ENCODE results near the gene SNCA. TPM values are rescaled to one million over a fixed set of nuclear protein-coding genes. Genes with fewer than 3 reads are reported as not detected.

Gene SNCA
- polyA plus RNA-seq, 3 donors = 13.2 to 39.4 (median 24.3) TPM

DNA sequence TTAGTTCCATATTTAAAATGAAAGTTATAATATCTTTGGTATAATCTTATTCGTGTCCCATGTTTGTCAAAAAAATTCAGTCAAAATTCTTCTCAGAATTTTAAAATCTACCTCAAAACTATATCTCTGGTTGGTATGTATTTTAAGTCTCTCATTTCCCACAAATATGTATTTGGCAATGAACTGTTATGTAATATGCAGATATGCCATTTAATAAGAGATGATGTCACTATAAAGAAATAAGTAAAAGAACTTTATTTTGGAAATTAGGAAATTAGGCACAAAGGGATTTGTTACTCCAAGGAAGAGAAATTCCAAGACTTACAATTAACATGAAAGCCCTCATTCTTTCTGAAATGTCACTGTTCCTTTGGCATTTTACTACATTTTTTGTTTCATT, 15.3 kb downstream of the SNCA start:
- H3K4me2 ChIP-seq (replicated peaks; ENCODE audit: extremely low read depth, low read length, poor library complexity, severe bottlenecking) = no peak overlapping the region
- intact Hi-C loops (cut with micrococcal nuclease) = no loop called here
- no peaks in the 10 kb centered on the region for H3K79me2 ChIP-seq (ENCODE audit: insufficient read depth, low read length)
- H2AFZ ChIP-seq (ENCODE audit: insufficient read depth, low read depth, low read length, poor library complexity, severe bottlenecking) = no peak overlapping the region
- peaks cover 0 to 2% (median 0%) of the 10 kb centered on the region in 3 donors for H3K27me3 Mint-ChIP-seq (ENCODE audit: low read depth in 3 of 3)
- H3K27me3 ChIP-seq (ENCODE audit: control insufficient read depth in 2 of 2, insufficient read depth in 2 of 2, low read length in 2 of 2) = no peaks in the 10 kb centered on the region
- H4K20me1 ChIP-seq (ENCODE audit: insufficient read depth, low read length) = no peaks in the 10 kb centered on the region
- H3K36me3 ChIP-seq (replicated peaks in 1 of 2; ENCODE audit: control insufficient read depth in 1 of 2, insufficient read depth in 2 of 2, low read length in 2 of 2) = no peaks in the 10 kb centered on the region
- no peak overlapping the region for H3K4me3 Mint-ChIP-seq
- no peak overlapping the region for H3K4me3 ChIP-seq (replicated peaks in 1 of 3; ENCODE audit: low read depth in 2 of 3, low read length in 3 of 3)
- TF ChIP-seq, protein P1, sequence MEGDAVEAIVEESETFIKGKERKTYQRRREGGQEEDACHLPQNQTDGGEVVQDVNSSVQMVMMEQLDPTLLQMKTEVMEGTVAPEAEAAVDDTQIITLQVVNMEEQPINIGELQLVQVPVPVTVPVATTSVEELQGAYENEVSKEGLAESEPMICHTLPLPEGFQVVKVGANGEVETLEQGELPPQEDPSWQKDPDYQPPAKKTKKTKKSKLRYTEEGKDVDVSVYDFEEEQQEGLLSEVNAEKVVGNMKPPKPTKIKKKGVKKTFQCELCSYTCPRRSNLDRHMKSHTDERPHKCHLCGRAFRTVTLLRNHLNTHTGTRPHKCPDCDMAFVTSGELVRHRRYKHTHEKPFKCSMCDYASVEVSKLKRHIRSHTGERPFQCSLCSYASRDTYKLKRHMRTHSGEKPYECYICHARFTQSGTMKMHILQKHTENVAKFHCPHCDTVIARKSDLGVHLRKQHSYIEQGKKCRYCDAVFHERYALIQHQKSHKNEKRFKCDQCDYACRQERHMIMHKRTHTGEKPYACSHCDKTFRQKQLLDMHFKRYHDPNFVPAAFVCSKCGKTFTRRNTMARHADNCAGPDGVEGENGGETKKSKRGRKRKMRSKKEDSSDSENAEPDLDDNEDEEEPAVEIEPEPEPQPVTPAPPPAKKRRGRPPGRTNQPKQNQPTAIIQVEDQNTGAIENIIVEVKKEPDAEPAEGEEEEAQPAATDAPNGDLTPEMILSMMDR (IDR thresholded peaks at IDR 0.05) = no peak
- H3K9me3 ChIP-seq (replicated peaks in 1 of 2; ENCODE audit: control insufficient read depth in 1 of 2, insufficient read depth in 1 of 2, low read length in 2 of 2) = no peaks in the 10 kb centered on the region
- H3K9me3 Mint-ChIP-seq = peaks cover 0 to 3% (median 0%) of the 10 kb centered on the region in 7 donors
- no peak for DNase-seq
- no CpG with 5 or more reads among the region's 1 CpG for WGBS (ENCODE audit: insufficient coverage)
- H3K4me1 ChIP-seq (ENCODE audit: control insufficient read depth in 1 of 2, insufficient read depth in 2 of 2, low read length in 2 of 2) = peaks cover 22 to 29% of the 10 kb centered on the region in 2 donors
- H3K9ac ChIP-seq (ENCODE audit: insufficient read depth, low read length, poor library complexity, severe bottlenecking) = no peak overlapping the region
- peak overlapping the region in 1 of 7 donors; percentile 33 for H3K27ac Mint-ChIP-seq
- peaks cover 24% of the 10 kb centered on the region for H3K4me1 Mint-ChIP-seq
- no peak overlapping the region for H3K27ac ChIP-seq (ENCODE audit: low read depth in 1 of 2, low read length in 2 of 2)
- H3K36me3 Mint-ChIP-seq = peaks cover 5% of the 10 kb centered on the region in 2 donors

DNA sequence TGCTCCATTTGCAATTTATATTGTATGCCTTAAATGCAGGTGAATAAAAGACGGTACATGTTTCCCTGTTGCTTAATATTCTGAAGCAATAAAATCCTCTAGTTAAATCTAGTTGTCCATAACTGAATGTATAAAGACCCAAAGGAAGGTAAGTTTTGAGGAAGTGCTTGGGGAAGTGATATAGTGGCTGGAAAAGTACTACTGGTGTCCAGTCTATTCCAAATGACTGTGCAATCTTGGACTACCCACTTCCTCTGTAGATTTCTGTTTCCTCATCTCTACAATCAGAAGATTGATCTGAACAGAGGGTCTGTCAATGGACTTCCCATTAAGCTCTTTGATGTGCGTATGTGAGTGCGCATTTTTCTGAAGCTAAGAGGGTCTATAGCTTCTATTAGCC, 17.0 kb downstream of the SNCA start:
- WGBS (ENCODE audit: insufficient coverage) = no CpG with 5 or more reads among the region's 3 CpGs
- Histone ChIP-seq H3K27ac (ENCODE audit: low read depth in 1 of 2, low read length in 2 of 2) (peak overlapping the region in 1 of 2 donors; percentile 22), H3K9me3 (replicated peaks in 1 of 2; ENCODE audit: control insufficient read depth in 1 of 2, insufficient read depth in 1 of 2, low read length in 2 of 2) (no peaks in the 10 kb centered on the region), H3K79me2 (ENCODE audit: insufficient read depth, low read length) (no peaks in the 10 kb centered on the region), H3K4me2 (replicated peaks; ENCODE audit: extremely low read depth, low read length, poor library complexity, severe bottlenecking) (no peak overlapping the region), H4K20me1 (ENCODE audit: insufficient read depth, low read length) (no peaks in the 10 kb centered on the region), H3K27me3 (ENCODE audit: control insufficient read depth in 2 of 2, insufficient read depth in 2 of 2, low read length in 2 of 2) (no peaks in the 10 kb centered on the region), H3K36me3 (replicated peaks in 1 of 2; ENCODE audit: control insufficient read depth in 1 of 2, insufficient read depth in 2 of 2, low read length in 2 of 2) (no peaks in the 10 kb centered on the region), H3K4me1 (ENCODE audit: control insufficient read depth in 1 of 2, insufficient read depth in 2 of 2, low read length in 2 of 2) (peaks cover 22 to 29% of the 10 kb centered on the region in 2 donors), H2AFZ (ENCODE audit: insufficient read depth, low read depth, low read length, poor library complexity, severe bottlenecking) (no peak overlapping the region), H3K4me3 (replicated peaks in 1 of 3; ENCODE audit: low read depth in 2 of 3, low read length in 3 of 3) (peak overlapping the region in 1 of 3 experiments; percentile 3), H3K9ac (ENCODE audit: insufficient read depth, low read length, poor library complexity, severe bottlenecking) (no peak overlapping the region)
- peaks cover 24% of the 10 kb centered on the region for H3K4me1 Mint-ChIP-seq
- no peak overlapping the region for H3K4me3 Mint-ChIP-seq
- peak overlapping the region in 4 of 7 donors; percentile 53 to 70 (median 60) for H3K27ac Mint-ChIP-seq
- H3K9me3 Mint-ChIP-seq = peaks cover 0 to 3% (median 0%) of the 10 kb centered on the region in 7 donors
- intact Hi-C loops (cut with micrococcal nuclease) = no loop called here
- H3K27me3 Mint-ChIP-seq (ENCODE audit: low read depth in 3 of 3) = peaks cover 0 to 2% (median 0%) of the 10 kb centered on the region in 3 donors
- H3K36me3 Mint-ChIP-seq = peaks cover 5% of the 10 kb centered on the region in 2 donors
- TF ChIP-seq, protein P1 (IDR thresholded peaks at IDR 0.05) = no peak
- DNase-seq = peak; percentile 29 to 73 (median 69)
